H1 (cell line): ENCODE results near the gene ARHGAP5.

Experiments
- CTCF ChIP-seq, 3 experiments: IDR thresholded peaks; 1 replicate in 2 of 3; 2 replicates in 1 of 3; pipeline versions ENCODE4 v1.5.1 to v1.6.1; 2011; ENCODE audit warnings: low read length in 3 of 3, mild to moderate bottlenecking in 3 of 3, inconsistent platforms in 2 of 3, low read depth in 1 of 3, moderate library complexity in 1 of 3; ENCODE audit not compliant: insufficient read depth in 1 of 3; ENCODE audit errors: control extremely low read depth in 1 of 3
- HDAC6 ChIP-seq: IDR thresholded peaks from one replicate; pipeline ENCODE4 v1.7.1; 2012; ENCODE audit warnings: low read depth, mild to moderate bottlenecking, inconsistent platforms, low read length, moderate library complexity
- RFX5 ChIP-seq: IDR thresholded peaks from 2 replicates; pipeline ENCODE4 v1.6.1; 2011; ENCODE audit warnings: low read depth, low read length, improper control_type of control experiment, borderline replicate concordance

GRCh38 chr14:32190673-32191072, 113.6 kb downstream of the ARHGAP5 start:
- TF ChIP-seq HDAC6 (no peak), CTCF (IDR thresholded peaks at IDR 0.05; ENCODE audit: control extremely low read depth in 1 of 3, insufficient read depth in 1 of 3, low read depth in 1 of 3, low read length in 3 of 3) (no peak), RFX5 (no peak)
